H1 (cell line): Measurements from ENCODE around the gene NHSL2. TPM values are rescaled to one million over a fixed set of nuclear protein-coding genes. Genes with fewer than 3 reads are reported as not detected.
A peak's percentile ranks its signal among the peaks of the same experiment; 100 is the strongest.

Experiments used
- CTCF ChIA-PET: fragments of 300-600 bp; sonication (Branson Sonifier 250); formaldehyde crosslinking; loops from one replicate; lab custom pipeline; 2021; ENCODE audit not compliant: partially characterized antibody; lab: Charles Lee
- POLR2A ChIA-PET: fragments of 300-600 bp; sonication (Branson Sonifier 250); formaldehyde crosslinking; loops from one replicate; lab custom pipeline; 2021; ENCODE audit warnings: inconsistent platforms; ENCODE audit not compliant: partially characterized antibody; lab: Charles Lee
- DNase-seq, 2 experiments: peaks; one replicate each; pipeline versions ENCODE4 v3.0.0 to v3.0.0-alpha.2; 2010 to 2022; ENCODE audit warnings: low spot score in 2 of 2, low read depth in 1 of 2, mixed read lengths in 1 of 2
- FAIRE-seq: peaks from 2 replicates; lab custom pipeline; 2011; peaks lifted over from hg19 to GRCh38; lab: Jason Lieb, UNC
- H2AFZ ChIP-seq: 2 replicates; pipeline ENCODE4 v1.8.1; 2012; ENCODE audit warnings: low read length, inconsistent platforms
- H2AK5ac ChIP-seq: 2 replicates; pipeline ENCODE4 v1.6.1; 2013; ENCODE audit warnings: low read depth, low read length
- H2BK120ac ChIP-seq: replicated peaks from 2 replicates; pipeline ENCODE3; 2013; ENCODE audit warnings: low read depth, low read length, inconsistent platforms
- H2BK12ac ChIP-seq: 2 replicates; pipeline ENCODE4 v1.6.1; 2013; ENCODE audit warnings: low read depth, low read length
- H2BK15ac ChIP-seq: 2 replicates; pipeline ENCODE4 v1.6.1; 2013; ENCODE audit warnings: low read length
- H2BK20ac ChIP-seq: 2 replicates; pipeline ENCODE4 v1.6.1; 2013; ENCODE audit warnings: low read length
- H2BK5ac ChIP-seq: 2 replicates; pipeline ENCODE4 v1.6.1; 2013; ENCODE audit warnings: low read depth, low read length
- H3K14ac ChIP-seq: 2 replicates; pipeline ENCODE4 v1.6.1; 2013; ENCODE audit warnings: inconsistent platforms; ENCODE audit not compliant: insufficient read length
- H3K18ac ChIP-seq: 2 replicates; pipeline ENCODE4 v1.6.1; 2013; ENCODE audit warnings: low read length; ENCODE audit errors: extremely low read depth
- H3K23ac ChIP-seq: 2 replicates; pipeline ENCODE4 v1.6.1; 2013; ENCODE audit warnings: inconsistent platforms; ENCODE audit not compliant: insufficient read length
- H3K23me2 ChIP-seq: 2 replicates; pipeline ENCODE4 v1.6.1; 2013; ENCODE audit warnings: low read depth, low read length
- H3K27ac ChIP-seq: 2 replicates; pipeline ENCODE4 v1.6.1; 2011; ENCODE audit warnings: low read depth, low read length, inconsistent platforms
- H3K27me3 ChIP-seq, 4 experiments: replicated peaks in 1 of 4; 1 replicate in 1 of 4; 2 replicates in 3 of 4; pipeline versions ENCODE4 v1.6.1 to v1.8.1; 2011 to 2013; ENCODE audit warnings: low read length in 3 of 4, mild to moderate bottlenecking in 3 of 4, inconsistent platforms in 2 of 4, mixed read lengths in 2 of 4, moderate library complexity in 1 of 4; ENCODE audit not compliant: control insufficient read depth in 3 of 4, insufficient read depth in 3 of 4; ENCODE audit errors: extremely low read depth in 1 of 4
- H3K36me3 ChIP-seq, 4 experiments: 2 replicates each; pipeline versions ENCODE4 v1.6.1 to v1.8.1; 2011 to 2013; ENCODE audit warnings: mild to moderate bottlenecking in 4 of 4, low read length in 3 of 4, moderate library complexity in 2 of 4, control low read depth in 1 of 4, inconsistent platforms in 1 of 4; ENCODE audit not compliant: insufficient read depth in 4 of 4, control insufficient read depth in 2 of 4
- H3K4ac ChIP-seq: replicated peaks from 2 replicates; pipeline ENCODE3; 2013; ENCODE audit warnings: low read length, low read depth, mixed read lengths, inconsistent platforms; ENCODE audit not compliant: insufficient read length
- H3K4me1 ChIP-seq, 4 experiments: replicated peaks in 1 of 4; 1 replicate in 1 of 4; 2 replicates in 3 of 4; pipeline versions ENCODE4 v1.6.1 to v1.8.1; 2011 to 2013; ENCODE audit warnings: low read length in 3 of 4, inconsistent platforms in 2 of 4, mixed read lengths in 1 of 4; ENCODE audit not compliant: insufficient read depth in 4 of 4, control insufficient read depth in 3 of 4
- H3K4me2 ChIP-seq, 2 experiments: 2 replicates each; pipeline versions ENCODE4 v1.6.1 to v1.8.1; 2011 to 2013; ENCODE audit warnings: low read depth in 2 of 2, low read length in 2 of 2, control low read depth in 1 of 2, inconsistent platforms in 1 of 2, mild to moderate bottlenecking in 1 of 2; ENCODE audit not compliant: insufficient read depth in 1 of 2
- H3K4me3 ChIP-seq, 4 experiments: fragments of 200-600, 300-600 bp in 1 of 4; sonication (generic), shearing (Covaris generic), sonication (Bioruptor Twin) in 1 of 4; 2 replicates each; pipeline versions ENCODE4 v1.5.1 to v1.8.1; 2011 to 2016; ENCODE audit warnings: low read length in 4 of 4, low read depth in 3 of 4, control low read depth in 2 of 4, inconsistent platforms in 2 of 4, mild to moderate bottlenecking in 2 of 4, mixed read lengths in 1 of 4, moderate library complexity in 1 of 4; ENCODE audit not compliant: insufficient read depth in 2 of 4; ENCODE audit errors: extremely low read depth in 1 of 4
- H3K56ac ChIP-seq: replicated peaks from 2 replicates; pipeline ENCODE3; 2013; ENCODE audit warnings: low read depth, mild to moderate bottlenecking, mixed read lengths, low read length, inconsistent platforms; ENCODE audit not compliant: insufficient read length
- H3K79me1 ChIP-seq: 2 replicates; pipeline ENCODE4 v1.6.1; 2013; ENCODE audit warnings: low read depth, low read length, control low read depth
- H3K79me2 ChIP-seq, 2 experiments: 2 replicates each; pipeline versions ENCODE4 v1.6.1 to v1.8.1; 2012 to 2013; ENCODE audit warnings: low read length in 2 of 2, mild to moderate bottlenecking in 2 of 2, inconsistent platforms in 1 of 2; ENCODE audit not compliant: insufficient read depth in 2 of 2, control insufficient read depth in 1 of 2
- H3K9ac ChIP-seq, 4 experiments: replicated peaks in 1 of 4; 1 replicate in 1 of 4; 2 replicates in 3 of 4; pipeline versions ENCODE4 v1.6.1 to v1.8.1; 2011 to 2013; ENCODE audit warnings: low read depth in 3 of 4, low read length in 3 of 4, control low read depth in 2 of 4, mild to moderate bottlenecking in 2 of 4, moderate library complexity in 2 of 4, inconsistent platforms in 1 of 4; ENCODE audit errors: extremely low read depth in 1 of 4
- H3K9me3 ChIP-seq, 2 experiments: 2 replicates each; pipeline versions ENCODE4 v1.6.1 to v1.8.1; 2012 to 2013; ENCODE audit warnings: mild to moderate bottlenecking in 2 of 2, moderate library complexity in 2 of 2, control low read depth in 1 of 2, inconsistent platforms in 1 of 2, low read depth in 1 of 2, low read length in 1 of 2, mixed read lengths in 1 of 2; ENCODE audit not compliant: insufficient read depth in 2 of 2
- H4K20me1 ChIP-seq, 2 experiments: replicated peaks in 1 of 2; 2 replicates each; pipeline versions ENCODE3 to v1.8.1; 2011 to 2013; ENCODE audit warnings: inconsistent platforms in 2 of 2, low read length in 2 of 2, mild to moderate bottlenecking in 1 of 2; ENCODE audit not compliant: insufficient read depth in 2 of 2, control insufficient read depth in 1 of 2
- H4K5ac ChIP-seq: 2 replicates; pipeline ENCODE4 v1.6.1; 2013; ENCODE audit warnings: low read length, low read depth, mixed read lengths, inconsistent platforms; ENCODE audit not compliant: insufficient read length
- H4K8ac ChIP-seq: 2 replicates; pipeline ENCODE4 v1.8.0; 2013; ENCODE audit warnings: mild to moderate bottlenecking, moderate library complexity, low read length, inconsistent platforms; ENCODE audit not compliant: insufficient read depth; ENCODE audit errors: extremely low read depth
- H4K91ac ChIP-seq: replicated peaks from 2 replicates; pipeline ENCODE3; 2013; ENCODE audit warnings: low read length, mixed read lengths, inconsistent platforms; ENCODE audit not compliant: insufficient read length
- CREB1 ChIP-seq: IDR thresholded peaks from 2 replicates; pipeline ENCODE4 v1.6.1; 2012; ENCODE audit warnings: inconsistent platforms
- EP300 ChIP-seq, 2 experiments: IDR thresholded peaks; 1 replicate in 1 of 2; 2 replicates in 1 of 2; pipeline ENCODE4 v1.6.1; 2011 to 2012; ENCODE audit warnings: low read depth in 2 of 2, low read length in 2 of 2, mild to moderate bottlenecking in 2 of 2, borderline replicate concordance in 1 of 2, inconsistent platforms in 1 of 2, moderate library complexity in 1 of 2
- EZH2 ChIP-seq: fragments of 200-600 bp; sonication (generic); IDR thresholded peaks from 2 replicates; pipeline ENCODE4 v1.7.1; 2012; ENCODE audit warnings: low read depth, mild to moderate bottlenecking, moderate library complexity, low read length, inconsistent platforms; ENCODE audit not compliant: severe bottlenecking
- JUN ChIP-seq: IDR thresholded peaks from 2 replicates; pipeline ENCODE4 v1.6.1; 2011; ENCODE audit warnings: low read depth, mild to moderate bottlenecking, improper control_type of control experiment, low read length
- WGBS, 2 experiments: shearing (Covaris generic) in 1 of 2; methylation state at CpG; one replicate each; pipeline versions ENCODE4 v1.1.6 to v1.1.7; 2013 to 2015; ENCODE audit warnings: low lambda C conversion rate in 2 of 2, mixed read lengths in 2 of 2, inconsistent platforms in 1 of 2, low coverage in 1 of 2, missing lambda C conversion rate in 1 of 2; ENCODE audit not compliant: insufficient replicate concordance in 2 of 2, insufficient coverage in 1 of 2, insufficient read length in 1 of 2; ENCODE audit errors: extremely low coverage in 1 of 2, missing lambda C conversion rate in 1 of 2; 5-methylcytosine and 5-hydroxymethylcytosine counted together
- polyA plus RNA-seq, 7 experiments: library from polyadenylated mRNA; depleted of rRNA in 3 of 7; stranded (reverse) in 5 of 7; unstranded in 2 of 7; fragments of >200 nt in 5 of 7; fragments of 200-250 nt in 2 of 7; gene quantifications; 1 replicate in 5 of 7; 2 replicates in 1 of 7; 4 replicates in 1 of 7; pipeline versions ENCODE4 v1.2.1 to v1.2.3, GENCODE V29; 2011 to 2013; ENCODE audit warnings: missing spikeins in 2 of 7, mixed read lengths in 2 of 7
- total RNA-seq: library from RNA; stranded (reverse); fragmentation: NEBNext Ultra II Directional; extraction: Animal tissue kit (Norgen Biotek cat#: 25700); gene quantifications from 2 replicates; pipeline ENCODE4 v1.2.1, GENCODE V29; 2021
- TF ChIP-seq, protein P1 (sequence below), 3 experiments: IDR thresholded peaks; 1 replicate in 2 of 3; 2 replicates in 1 of 3; pipeline versions ENCODE4 v1.5.1 to v1.6.1; 2011; ENCODE audit warnings: low read length in 3 of 3, mild to moderate bottlenecking in 3 of 3, inconsistent platforms in 2 of 3, low read depth in 1 of 3, moderate library complexity in 1 of 3; ENCODE audit not compliant: insufficient read depth in 1 of 3; ENCODE audit errors: control extremely low read depth in 1 of 3

The NHSL2 gene
- total and polyA plus RNA-seq, 2 of the 8 experiments (the other 6 are each of a cell fraction or from before 2014, with no cell fraction given), result 3.7 to 7.2 TPM

DNA sequence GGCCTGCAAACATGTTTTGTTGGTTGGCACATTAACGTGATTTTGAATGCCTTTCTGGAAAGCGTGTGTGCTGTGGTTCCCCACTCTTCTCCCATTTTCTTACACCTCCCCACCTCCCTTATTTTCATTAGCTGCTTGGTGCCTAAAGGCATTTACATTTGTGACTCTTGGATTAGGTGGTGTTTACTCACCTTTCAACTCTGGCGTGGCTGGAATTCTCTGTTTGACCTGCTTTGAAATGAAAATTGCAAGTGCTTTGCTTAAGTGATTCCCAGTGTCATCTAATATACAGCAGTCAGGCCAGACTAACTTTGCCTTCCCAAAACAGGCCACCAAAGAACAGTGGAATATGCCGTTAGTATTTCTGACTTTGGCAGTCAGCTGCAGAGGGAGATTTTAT, 80.5 kb downstream of the NHSL2 start:
- H4K20me1 ChIP-seq, result peaks cover 3 to 13% of the 10 kb centered on the region in 2 experiments
- H2AFZ ChIP-seq, result no peak overlapping the region
- no peak overlapping the region for H2BK20ac ChIP-seq
- ChIA-PET POLR2A (interaction anchor here (0.7 to 1.3 kb wide), 3 partner anchors 9 to 80 kb away, joined by 3 read pairs; no protein-coding TSS in a partner anchor), CTCF (interaction anchor here (0.9 kb wide), 1 partner anchor 30 kb away, joined by 3 read pairs; no protein-coding TSS in a partner anchor)
- no peak overlapping the region for H2BK15ac ChIP-seq
- WGBS, 2 experiments, result 35% methylated on average over 4 of the region's 4 CpGs; no CpG with 5 or more reads in 1 of the 2 experiments
- no peak overlapping the region for H3K9ac ChIP-seq
- H3K14ac ChIP-seq, result no peak overlapping the region
- H3K23ac ChIP-seq, result no peak overlapping the region
- H4K91ac ChIP-seq, result no peak overlapping the region
- no peak overlapping the region for H2AK5ac ChIP-seq
- no peak overlapping the region for H3K56ac ChIP-seq
- no peaks in the 10 kb centered on the region for H3K9me3 ChIP-seq
- peak overlapping the region in 1 of 2 experiments; percentile 51; a peak in 2 of 4 replicates for H3K4me2 ChIP-seq
- H2BK12ac ChIP-seq, result no peak overlapping the region
- no peak overlapping the region for H3K4me3 ChIP-seq
- no peaks in the 10 kb centered on the region for H3K27me3 ChIP-seq
- no peak overlapping the region for H2BK120ac ChIP-seq
- no peak overlapping the region for H3K4ac ChIP-seq
- H3K27ac ChIP-seq, result no peak overlapping the region
- H3K18ac ChIP-seq, result no peak overlapping the region
- H4K5ac ChIP-seq, result no peak overlapping the region
- peaks cover 0 to 9% (median 6%) of the 10 kb centered on the region in 4 experiments; a peak in 5 of 7 replicates for H3K4me1 ChIP-seq
- no peak overlapping the region for H4K8ac ChIP-seq
- no peaks in the 10 kb centered on the region for H3K36me3 ChIP-seq
- DNase-seq, result no peak
- H3K23me2 ChIP-seq, result no peaks in the 10 kb centered on the region
- H2BK5ac ChIP-seq, result no peak overlapping the region
- peaks cover 0 to 7% of the 10 kb centered on the region in 2 experiments; a peak in 1 of 4 replicates for H3K79me2 ChIP-seq
- TF ChIP-seq CREB1, result no peak
- no peak for TF ChIP-seq JUN
- TF ChIP-seq, protein P1, sequence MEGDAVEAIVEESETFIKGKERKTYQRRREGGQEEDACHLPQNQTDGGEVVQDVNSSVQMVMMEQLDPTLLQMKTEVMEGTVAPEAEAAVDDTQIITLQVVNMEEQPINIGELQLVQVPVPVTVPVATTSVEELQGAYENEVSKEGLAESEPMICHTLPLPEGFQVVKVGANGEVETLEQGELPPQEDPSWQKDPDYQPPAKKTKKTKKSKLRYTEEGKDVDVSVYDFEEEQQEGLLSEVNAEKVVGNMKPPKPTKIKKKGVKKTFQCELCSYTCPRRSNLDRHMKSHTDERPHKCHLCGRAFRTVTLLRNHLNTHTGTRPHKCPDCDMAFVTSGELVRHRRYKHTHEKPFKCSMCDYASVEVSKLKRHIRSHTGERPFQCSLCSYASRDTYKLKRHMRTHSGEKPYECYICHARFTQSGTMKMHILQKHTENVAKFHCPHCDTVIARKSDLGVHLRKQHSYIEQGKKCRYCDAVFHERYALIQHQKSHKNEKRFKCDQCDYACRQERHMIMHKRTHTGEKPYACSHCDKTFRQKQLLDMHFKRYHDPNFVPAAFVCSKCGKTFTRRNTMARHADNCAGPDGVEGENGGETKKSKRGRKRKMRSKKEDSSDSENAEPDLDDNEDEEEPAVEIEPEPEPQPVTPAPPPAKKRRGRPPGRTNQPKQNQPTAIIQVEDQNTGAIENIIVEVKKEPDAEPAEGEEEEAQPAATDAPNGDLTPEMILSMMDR (IDR thresholded peaks at IDR 0.05; ENCODE audit: control extremely low read depth in 1 of 3, insufficient read depth in 1 of 3, low read depth in 1 of 3, low read length in 3 of 3), result no peak
- no peak for TF ChIP-seq EP300 (IDR thresholded peaks at IDR 0.05; ENCODE audit: borderline replicate concordance in 1 of 2, low read depth in 2 of 2, low read length in 2 of 2)
- no peak for TF ChIP-seq EZH2
- no peaks in the 10 kb centered on the region; the same call in 1 of the 2 replicates for H3K79me1 ChIP-seq
- no peak for FAIRE-seq
